Measurements from ENCODE around the gene ACSS2.
"Not testable (repeated sequence)": the region's sequence is repeated elsewhere in the genome, so short reads cannot be mapped to it uniquely, and the experiment has no call there.

The ACSS2 gene

DNA sequence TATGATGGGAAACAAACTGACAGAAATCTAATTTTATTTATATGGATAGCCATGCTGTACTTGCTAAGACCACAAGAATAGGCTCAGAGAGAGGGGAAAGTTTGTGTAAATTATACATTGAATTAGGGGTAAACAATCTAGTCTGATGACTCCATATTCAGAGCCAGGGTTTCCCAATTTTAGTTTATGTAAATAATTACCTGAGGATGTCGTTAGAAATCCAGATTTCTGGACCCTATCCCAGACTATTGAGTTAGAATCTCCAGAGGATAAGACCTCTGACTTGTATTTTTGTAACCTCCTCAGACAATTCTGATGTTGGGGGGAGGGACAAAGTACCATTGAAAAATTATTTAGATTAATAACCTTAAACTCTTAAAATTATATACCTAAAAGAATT, 18.3 kb downstream of the ACSS2 start:
- ChIA-PET POLR2A (no interaction called here), CTCF (no interaction called here)
- no peak for TF ChIP-seq L3MBTL2 (conservative IDR thresholded peaks at IDR 0.05)
- no peak for TF ChIP-seq SP1 (IDR thresholded peaks at IDR 0.05)
- TF ChIP-seq HDGF (IDR thresholded peaks at IDR 0.05; ENCODE audit: borderline replicate concordance) = no peak
- no peak for TF ChIP-seq TARDBP (IDR thresholded peaks at IDR 0.05)
- TF ChIP-seq FOXA1 (IDR thresholded peaks at IDR 0.05) = no peak
- TF ChIP-seq CTBP1 (IDR thresholded peaks at IDR 0.05; ENCODE audit: borderline replicate concordance) = no peak
- TF ChIP-seq FOXM1 (IDR thresholded peaks at IDR 0.05; ENCODE audit: borderline replicate concordance) = no peak
- no peak for DNase-seq (ENCODE audit: extremely low spot score)

DNA sequence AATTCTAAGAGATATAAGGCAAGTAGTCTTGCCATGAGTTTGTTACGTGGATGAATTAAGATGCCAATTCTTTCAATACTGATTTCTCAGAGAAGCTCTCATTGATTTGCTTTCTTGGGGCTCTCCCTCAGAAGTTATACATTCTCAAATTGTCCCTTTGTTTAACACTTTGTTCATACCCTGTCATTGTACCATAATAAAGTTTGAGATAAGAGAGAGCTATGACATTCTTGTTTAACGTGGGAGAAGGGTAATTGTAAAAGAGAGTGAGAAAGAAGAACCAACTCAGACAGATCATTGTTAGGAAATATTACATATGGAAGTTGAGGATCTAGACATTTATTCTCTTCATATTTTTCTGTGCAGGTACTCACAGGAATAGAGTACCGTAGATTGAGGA, 19.1 kb downstream of the ACSS2 start:
- no peak for DNase-seq (ENCODE audit: extremely low spot score)
- CTCF ChIA-PET = no interaction called here
- POLR2A ChIA-PET = interaction anchor here (0.6 kb wide), 1 partner anchor 38 kb away, joined by 3 read pairs; no protein-coding TSS in a partner anchor
- TF ChIP-seq BHLHE40 (IDR thresholded peaks at IDR 0.05; ENCODE audit: borderline replicate concordance) (no peak), ZNF384 (IDR thresholded peaks at IDR 0.05) (no peak), SP1 (IDR thresholded peaks at IDR 0.05) (no peak), SUZ12 (IDR thresholded peaks at IDR 0.05) (no peak), FOXM1 (IDR thresholded peaks at IDR 0.05; ENCODE audit: borderline replicate concordance) (no peak), FOXK2 (IDR thresholded peaks at IDR 0.05) (no peak), TARDBP (IDR thresholded peaks at IDR 0.05) (no peak), FOXA1 (IDR thresholded peaks at IDR 0.05) (no peak), NFRKB (IDR thresholded peaks at IDR 0.05) (no peak), LEF1 (IDR thresholded peaks at IDR 0.05; ENCODE audit: borderline replicate concordance) (no peak), HDGF (IDR thresholded peaks at IDR 0.05; ENCODE audit: borderline replicate concordance) (no peak), ELF4 (IDR thresholded peaks at IDR 0.05) (no peak), CTBP1 (IDR thresholded peaks at IDR 0.05; ENCODE audit: borderline replicate concordance) (no peak), ARNT (IDR thresholded peaks at IDR 0.05) (no peak), L3MBTL2 (conservative IDR thresholded peaks at IDR 0.05) (no peak)
- TF ChIP-seq, protein P1, sequence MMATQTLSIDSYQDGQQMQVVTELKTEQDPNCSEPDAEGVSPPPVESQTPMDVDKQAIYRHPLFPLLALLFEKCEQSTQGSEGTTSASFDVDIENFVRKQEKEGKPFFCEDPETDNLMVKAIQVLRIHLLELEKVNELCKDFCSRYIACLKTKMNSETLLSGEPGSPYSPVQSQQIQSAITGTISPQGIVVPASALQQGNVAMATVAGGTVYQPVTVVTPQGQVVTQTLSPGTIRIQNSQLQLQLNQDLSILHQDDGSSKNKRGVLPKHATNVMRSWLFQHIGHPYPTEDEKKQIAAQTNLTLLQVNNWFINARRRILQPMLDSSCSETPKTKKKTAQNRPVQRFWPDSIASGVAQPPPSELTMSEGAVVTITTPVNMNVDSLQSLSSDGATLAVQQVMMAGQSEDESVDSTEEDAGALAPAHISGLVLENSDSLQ (IDR thresholded peaks at IDR 0.05) = no peak

DNA sequence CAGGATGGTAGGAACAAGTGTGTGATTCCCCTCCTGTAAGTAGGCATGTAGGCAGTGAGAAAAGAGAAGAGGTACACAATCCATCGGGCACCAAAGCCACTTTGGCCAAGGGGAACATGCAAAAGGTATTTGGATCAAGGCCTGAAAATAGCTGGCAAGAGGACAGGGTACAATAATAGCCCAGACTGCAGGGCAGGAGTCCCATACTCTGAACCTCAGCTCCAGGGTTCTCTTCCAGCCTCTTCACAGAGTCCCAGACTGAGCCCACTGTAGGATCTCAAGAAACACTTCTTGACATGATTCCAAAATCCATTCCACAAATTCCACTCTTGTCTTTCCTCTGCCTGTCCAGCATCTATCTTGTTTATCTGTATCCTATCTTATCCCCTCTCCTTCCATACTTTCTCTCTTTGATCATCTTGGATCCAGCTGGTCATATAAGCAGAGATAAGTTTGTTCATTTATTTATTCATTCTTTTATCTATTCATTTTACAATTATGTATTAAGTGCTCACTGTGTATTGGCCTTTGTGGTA, 19.7 kb downstream of the ACSS2 start:
- CTCF ChIA-PET = no interaction called here
- no peak for TF ChIP-seq FOXK2 (IDR thresholded peaks at IDR 0.05)
- TF ChIP-seq CTBP1 (IDR thresholded peaks at IDR 0.05; ENCODE audit: borderline replicate concordance) = no peak
- TF ChIP-seq ZNF384 (IDR thresholded peaks at IDR 0.05) = no peak
- TF ChIP-seq L3MBTL2 (conservative IDR thresholded peaks at IDR 0.05) = no peak
- no peak for TF ChIP-seq LEF1 (IDR thresholded peaks at IDR 0.05; ENCODE audit: borderline replicate concordance)
- no peak for TF ChIP-seq NFRKB (IDR thresholded peaks at IDR 0.05)
- TF ChIP-seq SUZ12 (IDR thresholded peaks at IDR 0.05) = no peak
- TF ChIP-seq FOXM1 (IDR thresholded peaks at IDR 0.05; ENCODE audit: borderline replicate concordance) = no peak
- no peak for TF ChIP-seq ELF4 (IDR thresholded peaks at IDR 0.05)
- TF ChIP-seq SP1 (IDR thresholded peaks at IDR 0.05) = no peak
- no peak for TF ChIP-seq BHLHE40 (IDR thresholded peaks at IDR 0.05; ENCODE audit: borderline replicate concordance)
- TF ChIP-seq FOXA1 (IDR thresholded peaks at IDR 0.05) = no peak
- no peak for TF ChIP-seq ARNT (IDR thresholded peaks at IDR 0.05)
- TF ChIP-seq TARDBP (IDR thresholded peaks at IDR 0.05) = no peak
- TF ChIP-seq, protein P1 (IDR thresholded peaks at IDR 0.05) = no peak
- no peak for TF ChIP-seq HDGF (IDR thresholded peaks at IDR 0.05; ENCODE audit: borderline replicate concordance)
- DNase-seq (ENCODE audit: extremely low spot score) = no peak
- POLR2A ChIA-PET = no interaction called here

DNA sequence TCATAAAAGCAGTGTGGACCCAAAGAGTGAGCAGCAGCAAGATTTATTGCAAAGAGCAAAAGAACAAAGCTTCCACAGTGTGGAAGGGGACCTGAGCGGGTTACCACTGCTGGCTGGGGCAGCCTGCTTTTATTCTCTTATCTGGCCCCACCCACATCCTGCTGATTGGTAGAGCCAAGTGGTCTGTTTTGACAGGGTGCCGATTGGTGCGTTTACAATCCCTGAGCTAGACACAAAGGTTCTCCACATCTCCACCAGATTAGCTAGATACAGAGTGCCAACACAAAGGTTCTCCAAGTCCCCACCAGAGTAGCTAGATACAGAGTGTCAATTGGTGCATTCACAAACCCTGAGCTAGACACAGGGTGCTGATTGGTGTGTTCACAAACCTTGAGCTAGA, 21.7 kb downstream of the ACSS2 start:
- POLR2A ChIA-PET; CTCF ChIA-PET; DNase-seq (ENCODE audit: extremely low spot score): not testable (repeated sequence)

DNA sequence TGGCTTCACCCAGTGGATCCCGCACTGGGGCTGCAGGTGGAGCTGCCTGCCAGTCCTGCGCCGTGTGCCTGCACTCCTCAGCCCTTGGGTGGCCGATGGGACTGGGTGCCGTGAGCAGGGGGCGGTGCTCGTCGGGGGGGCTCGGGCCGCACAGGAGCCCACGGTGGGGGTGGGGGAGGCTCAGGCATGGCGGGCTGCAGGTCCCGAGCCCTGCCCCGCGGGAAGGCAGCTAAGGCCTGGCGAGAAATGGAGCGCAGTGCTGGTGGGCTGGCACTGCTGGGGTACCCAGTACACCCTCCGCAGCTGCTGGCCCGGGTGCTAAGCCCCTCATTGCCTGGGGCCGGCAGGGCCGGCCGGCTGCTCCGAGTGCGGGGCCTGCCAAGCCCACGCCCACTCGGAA, 22.3 kb downstream of the ACSS2 start:
- POLR2A ChIA-PET; CTCF ChIA-PET; DNase-seq (ENCODE audit: extremely low spot score): not testable (repeated sequence)

DNA sequence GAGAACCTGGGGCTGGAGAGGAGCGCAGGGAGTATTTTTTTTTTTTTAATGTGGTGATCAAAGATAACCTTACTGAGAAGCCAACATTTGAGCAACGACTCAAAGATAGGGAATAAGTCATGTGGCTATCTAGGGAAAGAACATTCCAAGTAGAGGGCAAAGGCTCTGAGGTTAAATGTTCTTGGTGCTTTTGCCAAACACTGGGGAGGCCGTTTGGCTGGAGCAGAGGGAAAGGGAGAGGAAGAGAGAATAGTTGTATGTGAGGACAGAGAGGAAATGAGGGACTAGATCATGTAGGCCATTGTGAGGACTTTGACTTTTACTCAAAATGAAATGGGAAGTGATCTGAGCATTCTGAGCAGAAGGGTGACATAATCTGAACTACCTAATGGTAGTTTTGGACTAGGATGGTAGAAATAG, 27.8 kb downstream of the ACSS2 start:
- POLR2A ChIA-PET = interaction anchor here (1.1 kb wide), 1 partner anchor 15 kb away, joined by 3 read pairs; no protein-coding TSS in a partner anchor
- TF ChIP-seq FOXK2 (IDR thresholded peaks at IDR 0.05) = no peak
- no peak for TF ChIP-seq SUZ12 (IDR thresholded peaks at IDR 0.05)
- TF ChIP-seq NFRKB (IDR thresholded peaks at IDR 0.05) = no peak
- TF ChIP-seq SP1 (IDR thresholded peaks at IDR 0.05) = no peak
- no peak for TF ChIP-seq ARNT (IDR thresholded peaks at IDR 0.05)
- no peak for TF ChIP-seq TARDBP (IDR thresholded peaks at IDR 0.05)
- CTCF ChIA-PET = no interaction called here
- no peak for DNase-seq (ENCODE audit: extremely low spot score)

DNA sequence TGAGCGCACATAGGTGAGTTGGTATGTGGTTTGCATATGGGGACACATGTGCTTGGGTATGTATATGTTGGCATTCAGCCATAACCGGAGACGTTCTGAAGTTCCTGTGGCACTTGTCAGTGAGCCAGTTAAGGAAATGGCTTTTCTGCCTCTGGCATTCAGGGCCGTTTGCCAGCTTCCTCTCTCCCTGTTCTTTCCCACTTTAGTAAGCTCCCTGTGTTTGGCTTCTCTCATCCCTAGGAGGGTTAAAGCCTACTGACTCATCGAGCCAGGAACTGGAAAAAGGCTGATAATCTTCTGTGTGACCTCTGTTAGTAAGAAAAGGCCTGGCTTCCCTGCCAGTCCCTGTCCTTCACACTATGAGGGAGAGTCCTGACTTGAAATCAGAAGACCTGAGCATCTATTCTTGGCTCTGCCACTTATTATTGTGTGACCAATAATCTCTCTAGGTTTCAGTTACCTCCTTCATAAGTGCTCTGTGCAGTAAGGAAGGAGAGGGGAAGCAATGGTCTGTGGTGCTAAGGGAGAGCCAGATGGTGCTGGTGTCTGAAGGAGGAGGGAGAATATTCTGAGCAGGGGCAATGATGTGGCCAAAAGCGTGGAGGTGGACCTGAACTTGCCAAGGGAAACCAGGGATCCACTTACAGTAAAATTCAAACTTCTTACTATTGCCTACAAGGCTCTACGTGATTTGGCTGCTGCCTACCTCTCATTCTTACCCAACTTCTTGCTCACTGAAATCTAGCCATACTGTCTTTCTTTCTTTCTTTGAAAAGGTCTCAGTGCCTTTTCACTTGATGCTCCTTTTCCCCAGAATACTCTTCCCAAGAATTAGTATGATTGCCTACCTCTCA, 31.4 kb downstream of the ACSS2 start:
- TF ChIP-seq, protein P1 (IDR thresholded peaks at IDR 0.05) = no peak
- CTCF ChIA-PET = interaction anchor here (0.6 kb wide), 1 partner anchor 334 kb away, joined by 6 read pairs; no protein-coding TSS in a partner anchor
- DNase-seq (ENCODE audit: extremely low spot score) = no peak
- POLR2A ChIA-PET = no interaction called here

Data from HEK293T (cell line).